WTC11 (cell line): ENCODE results near the gene RNF121. TPM values are rescaled to one million over a fixed set of nuclear protein-coding genes. Genes with fewer than 3 reads are reported as not detected.

Source experiments
- ATAC-seq: fragments of 200-7000 bp; cut with Tn5 transposase; 2 replicates; pipeline ENCODE4 v1.10.0; 2021; ENCODE audit warnings: mild to moderate bottlenecking, moderate library complexity
- CTCF ChIA-PET: fragments of 300-600 bp; sonication (Branson Sonifier 250); formaldehyde crosslinking; loops from one replicate; lab custom pipeline; 2021; ENCODE audit warnings: antibody characterized with exemption; lab: Charles Lee
- POLR2A ChIA-PET: fragments of 350-600 bp; sonication (Branson Sonifier 250); formaldehyde crosslinking; loops from one replicate; lab custom pipeline; 2021; ENCODE audit warnings: antibody characterized with exemption; lab: Charles Lee
- DNase-seq: peaks from one replicate; pipeline ENCODE4 v3.0.0; 2021; ENCODE audit warnings: low spot score
- H3K27ac Mint-ChIP-seq: 2 replicates; pipeline ENCODE4 v1.8.0; 2021; ENCODE audit warnings: mixed read lengths
- H3K27me3 Mint-ChIP-seq: 2 replicates; pipeline ENCODE4 v1.8.0; 2021; ENCODE audit warnings: low read depth, mild to moderate bottlenecking, moderate library complexity, mixed read lengths
- H3K36me3 Mint-ChIP-seq: 2 replicates; pipeline ENCODE4 v1.8.0; 2021; ENCODE audit warnings: mixed read lengths
- H3K4me1 Mint-ChIP-seq: 2 replicates; pipeline ENCODE4 v1.8.0; 2022; ENCODE audit warnings: mixed read lengths
- H3K4me3 Mint-ChIP-seq: 2 replicates; pipeline ENCODE4 v1.8.0; 2021; ENCODE audit warnings: mild to moderate bottlenecking, moderate library complexity, mixed read lengths
- H3K9me3 Mint-ChIP-seq: 2 replicates; pipeline ENCODE4 v1.8.0; 2021; ENCODE audit warnings: mixed read lengths
- CBFB ChIP-seq: sonication (generic); formaldehyde crosslinking; IDR thresholded peaks from 2 replicates; pipeline ENCODE4 v1.8.1; 2022; ENCODE audit warnings: mild to moderate bottlenecking, low read depth, missing genetic modification reagents
- FOXJ3 ChIP-seq: sonication (generic); formaldehyde crosslinking; IDR thresholded peaks from 2 replicates; pipeline ENCODE4 v1.9.0; 2021; ENCODE audit warnings: missing genetic modification reagents, mild to moderate bottlenecking, borderline replicate concordance
- FOXK1 ChIP-seq: sonication (generic); formaldehyde crosslinking; IDR thresholded peaks from 2 replicates; pipeline ENCODE4 v1.8.0; 2022; ENCODE audit warnings: mild to moderate bottlenecking, moderate library complexity, missing genetic modification reagents
- GTF2I ChIP-seq: fragments of 250-450 bp; sonication (Bioruptor Pico); conservative IDR thresholded peaks from 2 replicates; pipeline ENCODE4 v1.4.0; 2021; ENCODE audit warnings: mild to moderate bottlenecking
- SMAD3 ChIP-seq: sonication (generic); formaldehyde crosslinking; IDR thresholded peaks from 2 replicates; pipeline ENCODE4 v1.8.0; 2022; ENCODE audit warnings: missing genetic modification reagents, mild to moderate bottlenecking, borderline replicate concordance
- SP1 ChIP-seq: sonication (generic); formaldehyde crosslinking; conservative IDR thresholded peaks from 2 replicates; pipeline ENCODE4 v1.8.1; 2022; ENCODE audit warnings: missing genetic modification reagents
- TCF7 ChIP-seq: sonication (generic); formaldehyde crosslinking; IDR thresholded peaks from 2 replicates; pipeline ENCODE4 v1.8.0; 2022; ENCODE audit warnings: mild to moderate bottlenecking, low read depth, missing genetic modification reagents, moderate library complexity
- ZBTB21 ChIP-seq: sonication (generic); formaldehyde crosslinking; IDR thresholded peaks from 2 replicates; pipeline ENCODE4 v1.8.1; 2023; ENCODE audit warnings: mild to moderate bottlenecking, missing genetic modification reagents, borderline replicate concordance
- ZNF317 ChIP-seq: sonication (generic); formaldehyde crosslinking; IDR thresholded peaks from 2 replicates; pipeline ENCODE4 v1.8.1; 2023; ENCODE audit warnings: low read depth, mild to moderate bottlenecking, moderate library complexity, missing genetic modification reagents, borderline replicate concordance
- ZNF423 ChIP-seq: fragments of 250-450 bp; sonication (Bioruptor Pico); IDR thresholded peaks from 2 replicates; pipeline ENCODE4 v2.1.2; 2022; ENCODE audit warnings: mild to moderate bottlenecking, moderate library complexity
- total RNA-seq: library from RNA; stranded (reverse); gene quantifications from 3 replicates; pipeline ENCODE4 v1.2.3, GENCODE V29; 2021
- TF ChIP-seq, protein P1 (sequence below): fragments of 200-600 bp; IDR thresholded peaks from 2 replicates; pipeline ENCODE4 v1.8.0; 2022; ENCODE audit warnings: antibody characterized with exemption
- TF ChIP-seq, protein P2 (sequence below): fragments of 250-450 bp; sonication (Bioruptor Pico); IDR thresholded peaks from 2 replicates; pipeline ENCODE4 v1.9.0; 2021; ENCODE audit warnings: mild to moderate bottlenecking
- TF ChIP-seq, protein P3 (sequence below): sonication (generic); formaldehyde crosslinking; IDR thresholded peaks from 2 replicates; pipeline ENCODE4 v1.8.0; 2022; ENCODE audit warnings: missing genetic modification reagents
- TF ChIP-seq, protein P4 (sequence below): sonication (generic); formaldehyde crosslinking; IDR thresholded peaks from 2 replicates; pipeline ENCODE4 v1.8.0; 2022; ENCODE audit warnings: mild to moderate bottlenecking, missing genetic modification reagents
- TF ChIP-seq, protein P5 (sequence below): fragments of 250-450 bp; sonication (Bioruptor Pico); IDR thresholded peaks from 2 replicates; pipeline ENCODE4 v1.9.0; 2021; ENCODE audit warnings: mild to moderate bottlenecking, borderline replicate concordance
- TF ChIP-seq, protein P6 (sequence below): sonication (generic); formaldehyde crosslinking; conservative IDR thresholded peaks from 2 replicates; pipeline ENCODE4 v1.8.1; 2023; ENCODE audit warnings: mild to moderate bottlenecking, low read depth, missing genetic modification reagents, moderate library complexity

Gene RNF121
- total RNA-seq, 1 experiment from 2014 or later, result 40.2 TPM

DNA sequence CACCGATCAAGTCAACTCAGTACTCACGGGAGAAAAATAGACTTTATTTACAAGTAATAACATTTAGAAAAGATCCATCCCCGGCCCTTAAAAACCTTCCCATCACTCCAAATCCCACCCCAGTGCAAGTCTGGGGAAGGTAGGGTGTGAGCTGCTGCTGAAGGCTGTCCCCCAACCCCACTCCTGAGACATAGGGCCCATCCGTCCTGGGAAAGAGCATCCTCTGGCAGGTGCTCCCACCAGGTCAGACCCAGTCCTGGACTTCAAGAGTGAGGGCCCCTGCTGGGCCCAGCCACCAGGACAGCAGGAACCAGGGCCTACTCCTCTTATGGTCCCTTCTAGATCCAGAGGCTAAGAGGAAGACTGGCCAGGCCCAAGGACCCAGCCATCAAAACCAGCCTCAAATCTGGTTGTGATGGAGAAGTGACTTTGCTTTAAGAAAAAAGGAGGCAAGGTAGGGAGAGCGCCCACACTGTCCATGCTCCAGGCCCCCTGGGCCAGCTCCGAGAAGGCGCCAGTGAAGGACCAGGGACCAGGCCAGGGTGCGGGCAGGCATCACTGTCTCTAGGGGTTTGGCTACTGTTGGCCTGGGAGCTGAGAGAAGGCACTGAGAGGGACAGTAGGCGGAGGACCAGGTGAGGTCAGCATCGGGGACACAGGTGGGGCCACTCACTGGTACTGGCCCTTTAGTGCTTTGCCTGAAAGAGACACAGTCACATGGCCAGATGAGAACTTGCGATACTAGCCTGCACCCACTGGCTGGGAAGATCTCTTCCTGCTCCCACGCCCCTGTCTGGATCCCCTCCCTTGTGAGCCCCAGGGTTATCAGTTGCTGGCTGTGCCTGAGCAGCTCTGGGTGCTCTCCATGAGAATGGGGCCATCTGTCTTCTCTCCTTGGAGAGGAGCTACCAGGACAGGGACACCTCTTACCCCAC is 74.3 kb downstream of the RNF121 start (continued):
- TF ChIP-seq, protein P1, sequence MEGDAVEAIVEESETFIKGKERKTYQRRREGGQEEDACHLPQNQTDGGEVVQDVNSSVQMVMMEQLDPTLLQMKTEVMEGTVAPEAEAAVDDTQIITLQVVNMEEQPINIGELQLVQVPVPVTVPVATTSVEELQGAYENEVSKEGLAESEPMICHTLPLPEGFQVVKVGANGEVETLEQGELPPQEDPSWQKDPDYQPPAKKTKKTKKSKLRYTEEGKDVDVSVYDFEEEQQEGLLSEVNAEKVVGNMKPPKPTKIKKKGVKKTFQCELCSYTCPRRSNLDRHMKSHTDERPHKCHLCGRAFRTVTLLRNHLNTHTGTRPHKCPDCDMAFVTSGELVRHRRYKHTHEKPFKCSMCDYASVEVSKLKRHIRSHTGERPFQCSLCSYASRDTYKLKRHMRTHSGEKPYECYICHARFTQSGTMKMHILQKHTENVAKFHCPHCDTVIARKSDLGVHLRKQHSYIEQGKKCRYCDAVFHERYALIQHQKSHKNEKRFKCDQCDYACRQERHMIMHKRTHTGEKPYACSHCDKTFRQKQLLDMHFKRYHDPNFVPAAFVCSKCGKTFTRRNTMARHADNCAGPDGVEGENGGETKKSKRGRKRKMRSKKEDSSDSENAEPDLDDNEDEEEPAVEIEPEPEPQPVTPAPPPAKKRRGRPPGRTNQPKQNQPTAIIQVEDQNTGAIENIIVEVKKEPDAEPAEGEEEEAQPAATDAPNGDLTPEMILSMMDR, result no peak
- TF ChIP-seq, protein P2, sequence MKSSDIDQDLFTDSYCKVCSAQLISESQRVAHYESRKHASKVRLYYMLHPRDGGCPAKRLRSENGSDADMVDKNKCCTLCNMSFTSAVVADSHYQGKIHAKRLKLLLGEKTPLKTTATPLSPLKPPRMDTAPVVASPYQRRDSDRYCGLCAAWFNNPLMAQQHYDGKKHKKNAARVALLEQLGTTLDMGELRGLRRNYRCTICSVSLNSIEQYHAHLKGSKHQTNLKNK (CRISPR knock-in tag), result no peak

DNA sequence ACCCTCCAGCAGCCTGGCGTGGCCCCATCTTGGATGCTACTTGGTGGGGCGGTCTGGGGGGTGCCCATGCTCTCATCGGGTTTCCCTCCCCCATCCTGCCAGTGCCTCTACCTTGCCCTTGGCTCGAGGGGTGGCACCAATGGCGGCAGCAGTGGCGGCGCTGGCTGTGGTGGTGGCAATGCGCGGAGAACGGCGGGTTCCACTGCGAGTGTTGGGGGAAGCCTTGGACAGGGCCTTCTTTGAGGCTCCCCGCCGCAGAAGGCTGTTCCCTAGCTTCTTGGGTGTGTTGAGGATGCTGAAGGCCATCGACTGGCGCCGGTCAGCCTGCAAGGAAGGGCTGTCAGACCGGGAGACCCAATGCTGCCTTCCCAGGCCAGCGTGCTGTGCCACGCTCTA is 74.9 kb downstream of the RNF121 start:
- Mint-ChIP-seq H3K27me3 (no peaks in the 10 kb centered on the region), H3K4me1 (no peaks in the 10 kb centered on the region), H3K36me3 (peaks cover 71% of the 10 kb centered on the region), H3K4me3 (no peak overlapping the region), H3K27ac (no peak overlapping the region), H3K9me3 (no peaks in the 10 kb centered on the region)
- ATAC-seq (no peak), DNase-seq (no peak)
- ChIA-PET CTCF (no interaction called here), POLR2A (no interaction called here)
- TF ChIP-seq SMAD3 (CRISPR knock-in tag) (no peak), GTF2I (CRISPR knock-in tag) (no peak), ZBTB21 (CRISPR knock-in tag) (no peak), FOXK1 (no peak), TCF7 (no peak), SP1 (no peak), ZNF317 (CRISPR knock-in tag) (no peak), ZNF423 (no peak), FOXJ3 (no peak), CBFB (CRISPR knock-in tag) (no peak)
- TF ChIP-seq, protein P3, sequence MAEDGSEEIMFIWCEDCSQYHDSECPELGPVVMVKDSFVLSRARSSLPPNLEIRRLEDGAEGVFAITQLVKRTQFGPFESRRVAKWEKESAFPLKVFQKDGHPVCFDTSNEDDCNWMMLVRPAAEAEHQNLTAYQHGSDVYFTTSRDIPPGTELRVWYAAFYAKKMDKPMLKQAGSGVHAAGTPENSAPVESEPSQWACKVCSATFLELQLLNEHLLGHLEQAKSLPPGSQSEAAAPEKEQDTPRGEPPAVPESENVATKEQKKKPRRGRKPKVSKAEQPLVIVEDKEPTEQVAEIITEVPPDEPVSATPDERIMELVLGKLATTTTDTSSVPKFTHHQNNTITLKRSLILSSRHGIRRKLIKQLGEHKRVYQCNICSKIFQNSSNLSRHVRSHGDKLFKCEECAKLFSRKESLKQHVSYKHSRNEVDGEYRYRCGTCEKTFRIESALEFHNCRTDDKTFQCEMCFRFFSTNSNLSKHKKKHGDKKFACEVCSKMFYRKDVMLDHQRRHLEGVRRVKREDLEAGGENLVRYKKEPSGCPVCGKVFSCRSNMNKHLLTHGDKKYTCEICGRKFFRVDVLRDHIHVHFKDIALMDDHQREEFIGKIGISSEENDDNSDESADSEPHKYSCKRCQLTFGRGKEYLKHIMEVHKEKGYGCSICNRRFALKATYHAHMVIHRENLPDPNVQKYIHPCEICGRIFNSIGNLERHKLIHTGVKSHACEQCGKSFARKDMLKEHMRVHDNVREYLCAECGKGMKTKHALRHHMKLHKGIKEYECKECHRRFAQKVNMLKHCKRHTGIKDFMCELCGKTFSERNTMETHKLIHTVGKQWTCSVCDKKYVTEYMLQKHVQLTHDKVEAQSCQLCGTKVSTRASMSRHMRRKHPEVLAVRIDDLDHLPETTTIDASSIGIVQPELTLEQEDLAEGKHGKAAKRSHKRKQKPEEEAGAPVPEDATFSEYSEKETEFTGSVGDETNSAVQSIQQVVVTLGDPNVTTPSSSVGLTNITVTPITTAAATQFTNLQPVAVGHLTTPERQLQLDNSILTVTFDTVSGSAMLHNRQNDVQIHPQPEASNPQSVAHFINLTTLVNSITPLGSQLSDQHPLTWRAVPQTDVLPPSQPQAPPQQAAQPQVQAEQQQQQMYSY (CRISPR knock-in tag), result no peak
- TF ChIP-seq, protein P4, sequence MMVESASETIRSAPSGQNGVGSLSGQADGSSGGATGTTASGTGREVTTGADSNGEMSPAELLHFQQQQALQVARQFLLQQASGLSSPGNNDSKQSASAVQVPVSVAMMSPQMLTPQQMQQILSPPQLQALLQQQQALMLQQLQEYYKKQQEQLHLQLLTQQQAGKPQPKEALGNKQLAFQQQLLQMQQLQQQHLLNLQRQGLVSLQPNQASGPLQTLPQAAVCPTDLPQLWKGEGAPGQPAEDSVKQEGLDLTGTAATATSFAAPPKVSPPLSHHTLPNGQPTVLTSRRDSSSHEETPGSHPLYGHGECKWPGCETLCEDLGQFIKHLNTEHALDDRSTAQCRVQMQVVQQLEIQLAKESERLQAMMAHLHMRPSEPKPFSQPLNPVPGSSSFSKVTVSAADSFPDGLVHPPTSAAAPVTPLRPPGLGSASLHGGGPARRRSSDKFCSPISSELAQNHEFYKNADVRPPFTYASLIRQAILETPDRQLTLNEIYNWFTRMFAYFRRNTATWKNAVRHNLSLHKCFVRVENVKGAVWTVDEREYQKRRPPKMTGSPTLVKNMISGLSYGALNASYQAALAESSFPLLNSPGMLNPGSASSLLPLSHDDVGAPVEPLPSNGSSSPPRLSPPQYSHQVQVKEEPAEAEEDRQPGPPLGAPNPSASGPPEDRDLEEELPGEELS (CRISPR knock-in tag), result no peak
- TF ChIP-seq, protein P5, sequence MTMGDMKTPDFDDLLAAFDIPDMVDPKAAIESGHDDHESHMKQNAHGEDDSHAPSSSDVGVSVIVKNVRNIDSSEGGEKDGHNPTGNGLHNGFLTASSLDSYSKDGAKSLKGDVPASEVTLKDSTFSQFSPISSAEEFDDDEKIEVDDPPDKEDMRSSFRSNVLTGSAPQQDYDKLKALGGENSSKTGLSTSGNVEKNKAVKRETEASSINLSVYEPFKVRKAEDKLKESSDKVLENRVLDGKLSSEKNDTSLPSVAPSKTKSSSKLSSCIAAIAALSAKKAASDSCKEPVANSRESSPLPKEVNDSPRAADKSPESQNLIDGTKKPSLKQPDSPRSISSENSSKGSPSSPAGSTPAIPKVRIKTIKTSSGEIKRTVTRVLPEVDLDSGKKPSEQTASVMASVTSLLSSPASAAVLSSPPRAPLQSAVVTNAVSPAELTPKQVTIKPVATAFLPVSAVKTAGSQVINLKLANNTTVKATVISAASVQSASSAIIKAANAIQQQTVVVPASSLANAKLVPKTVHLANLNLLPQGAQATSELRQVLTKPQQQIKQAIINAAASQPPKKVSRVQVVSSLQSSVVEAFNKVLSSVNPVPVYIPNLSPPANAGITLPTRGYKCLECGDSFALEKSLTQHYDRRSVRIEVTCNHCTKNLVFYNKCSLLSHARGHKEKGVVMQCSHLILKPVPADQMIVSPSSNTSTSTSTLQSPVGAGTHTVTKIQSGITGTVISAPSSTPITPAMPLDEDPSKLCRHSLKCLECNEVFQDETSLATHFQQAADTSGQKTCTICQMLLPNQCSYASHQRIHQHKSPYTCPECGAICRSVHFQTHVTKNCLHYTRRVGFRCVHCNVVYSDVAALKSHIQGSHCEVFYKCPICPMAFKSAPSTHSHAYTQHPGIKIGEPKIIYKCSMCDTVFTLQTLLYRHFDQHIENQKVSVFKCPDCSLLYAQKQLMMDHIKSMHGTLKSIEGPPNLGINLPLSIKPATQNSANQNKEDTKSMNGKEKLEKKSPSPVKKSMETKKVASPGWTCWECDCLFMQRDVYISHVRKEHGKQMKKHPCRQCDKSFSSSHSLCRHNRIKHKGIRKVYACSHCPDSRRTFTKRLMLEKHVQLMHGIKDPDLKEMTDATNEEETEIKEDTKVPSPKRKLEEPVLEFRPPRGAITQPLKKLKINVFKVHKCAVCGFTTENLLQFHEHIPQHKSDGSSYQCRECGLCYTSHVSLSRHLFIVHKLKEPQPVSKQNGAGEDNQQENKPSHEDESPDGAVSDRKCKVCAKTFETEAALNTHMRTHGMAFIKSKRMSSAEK (CRISPR knock-in tag), result no peak
- TF ChIP-seq, protein P6, sequence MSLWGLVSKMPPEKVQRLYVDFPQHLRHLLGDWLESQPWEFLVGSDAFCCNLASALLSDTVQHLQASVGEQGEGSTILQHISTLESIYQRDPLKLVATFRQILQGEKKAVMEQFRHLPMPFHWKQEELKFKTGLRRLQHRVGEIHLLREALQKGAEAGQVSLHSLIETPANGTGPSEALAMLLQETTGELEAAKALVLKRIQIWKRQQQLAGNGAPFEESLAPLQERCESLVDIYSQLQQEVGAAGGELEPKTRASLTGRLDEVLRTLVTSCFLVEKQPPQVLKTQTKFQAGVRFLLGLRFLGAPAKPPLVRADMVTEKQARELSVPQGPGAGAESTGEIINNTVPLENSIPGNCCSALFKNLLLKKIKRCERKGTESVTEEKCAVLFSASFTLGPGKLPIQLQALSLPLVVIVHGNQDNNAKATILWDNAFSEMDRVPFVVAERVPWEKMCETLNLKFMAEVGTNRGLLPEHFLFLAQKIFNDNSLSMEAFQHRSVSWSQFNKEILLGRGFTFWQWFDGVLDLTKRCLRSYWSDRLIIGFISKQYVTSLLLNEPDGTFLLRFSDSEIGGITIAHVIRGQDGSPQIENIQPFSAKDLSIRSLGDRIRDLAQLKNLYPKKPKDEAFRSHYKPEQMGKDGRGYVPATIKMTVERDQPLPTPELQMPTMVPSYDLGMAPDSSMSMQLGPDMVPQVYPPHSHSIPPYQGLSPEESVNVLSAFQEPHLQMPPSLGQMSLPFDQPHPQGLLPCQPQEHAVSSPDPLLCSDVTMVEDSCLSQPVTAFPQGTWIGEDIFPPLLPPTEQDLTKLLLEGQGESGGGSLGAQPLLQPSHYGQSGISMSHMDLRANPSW (CRISPR knock-in tag), result no peak
